Hematopoietic multipotent progenitor cell treated with erythropoietin and hydrocortisone succinate and interleukin-3 and kit ligand, for 4 days (in vitro differentiated cells): ENCODE results near the gene LMAN1L.
A peak's percentile ranks its signal among the peaks of the same experiment; 100 is the strongest.

Experiments
- DNase-seq: peaks from one replicate; pipeline ENCODE4 v3.0.0-alpha.2; 2015

Gene LMAN1L

GRCh38 chr15:74864296-74864695 is 51.7 kb downstream of the LMAN1L start:
- no peak for DNase-seq

DNA sequence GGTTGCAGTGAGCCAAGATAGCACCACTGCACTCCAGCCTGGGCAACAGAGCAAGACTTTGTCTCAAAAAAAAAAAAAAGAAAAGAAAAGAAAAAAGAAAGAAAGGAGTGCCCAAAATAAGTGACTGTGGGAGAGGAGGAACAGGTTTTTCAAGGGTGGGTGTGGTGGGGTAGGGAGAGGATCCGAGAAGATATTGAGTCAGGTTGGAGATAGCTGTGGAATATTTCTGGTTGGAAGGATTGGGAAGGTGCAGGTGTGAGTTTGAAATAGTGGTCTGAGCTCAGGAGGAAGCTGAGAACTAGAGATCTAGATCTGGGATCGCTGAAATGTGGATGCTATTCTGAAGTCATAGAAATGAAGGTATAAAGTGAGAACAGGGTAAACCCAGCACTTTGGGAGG is 52.7 kb downstream of the LMAN1L start:
- DNase-seq, result no peak

DNA sequence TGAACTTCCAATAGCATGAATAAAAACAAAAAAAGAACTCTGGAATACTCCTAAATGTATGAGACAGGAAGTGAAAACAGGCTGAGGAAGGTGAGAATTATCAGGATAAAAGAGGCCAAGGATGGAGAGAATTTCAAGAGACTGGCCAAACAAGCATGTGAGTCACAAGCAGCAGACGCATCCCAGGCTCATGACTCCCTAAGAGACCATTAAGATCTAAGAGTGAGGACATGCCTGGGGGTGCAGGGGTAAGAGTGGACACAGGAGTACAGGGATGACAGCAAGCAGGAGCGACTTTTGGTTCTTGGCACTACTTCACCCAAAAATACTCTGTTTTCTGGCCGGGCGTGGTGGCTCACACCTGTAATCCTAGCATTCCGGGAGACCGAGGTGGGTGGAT is 53.5 kb downstream of the LMAN1L start:
- DNase-seq, result no peak

GRCh38 chr15:74867466-74868038 is 54.9 kb downstream of the LMAN1L start:
- DNase-seq, result peak; percentile 76

DNA sequence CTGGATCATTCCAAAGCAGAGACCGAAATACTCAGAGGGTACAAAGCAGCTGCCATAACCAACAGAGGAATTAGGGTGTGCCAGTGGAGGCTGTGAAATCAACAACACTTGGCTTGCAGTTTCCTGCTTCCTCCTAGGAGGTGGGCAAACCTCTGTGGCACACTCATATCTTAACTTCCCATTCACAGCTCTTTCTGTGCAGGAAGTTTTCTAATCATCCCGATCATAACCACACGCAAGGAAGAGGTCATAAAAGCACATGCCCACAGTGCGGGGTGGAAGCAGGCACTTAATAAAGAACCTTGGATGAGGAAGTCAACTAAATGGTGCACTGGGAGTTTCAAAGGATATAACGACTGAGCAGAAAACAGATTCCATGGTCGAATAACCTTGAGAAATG is 55.4 kb downstream of the LMAN1L start:
- DNase-seq, result peak; percentile 94

DNA sequence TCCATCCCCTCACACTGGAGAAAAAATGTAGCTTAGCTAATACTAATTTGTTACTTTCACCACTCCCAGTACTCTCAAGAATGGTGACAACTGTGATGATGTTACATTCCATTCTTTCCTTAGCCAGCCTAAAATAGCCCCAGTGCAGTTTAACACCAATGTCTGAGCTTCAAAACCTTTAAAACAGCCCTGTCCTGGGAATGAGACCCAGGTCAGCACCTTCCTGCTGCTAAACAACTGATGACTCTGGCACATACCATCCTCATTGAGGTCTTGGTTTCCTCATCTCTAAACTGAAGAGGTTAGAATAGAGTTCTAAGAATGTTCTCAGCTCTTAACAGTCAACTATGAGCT is 56.7 kb downstream of the LMAN1L start:
- DNase-seq, result no peak

DNA sequence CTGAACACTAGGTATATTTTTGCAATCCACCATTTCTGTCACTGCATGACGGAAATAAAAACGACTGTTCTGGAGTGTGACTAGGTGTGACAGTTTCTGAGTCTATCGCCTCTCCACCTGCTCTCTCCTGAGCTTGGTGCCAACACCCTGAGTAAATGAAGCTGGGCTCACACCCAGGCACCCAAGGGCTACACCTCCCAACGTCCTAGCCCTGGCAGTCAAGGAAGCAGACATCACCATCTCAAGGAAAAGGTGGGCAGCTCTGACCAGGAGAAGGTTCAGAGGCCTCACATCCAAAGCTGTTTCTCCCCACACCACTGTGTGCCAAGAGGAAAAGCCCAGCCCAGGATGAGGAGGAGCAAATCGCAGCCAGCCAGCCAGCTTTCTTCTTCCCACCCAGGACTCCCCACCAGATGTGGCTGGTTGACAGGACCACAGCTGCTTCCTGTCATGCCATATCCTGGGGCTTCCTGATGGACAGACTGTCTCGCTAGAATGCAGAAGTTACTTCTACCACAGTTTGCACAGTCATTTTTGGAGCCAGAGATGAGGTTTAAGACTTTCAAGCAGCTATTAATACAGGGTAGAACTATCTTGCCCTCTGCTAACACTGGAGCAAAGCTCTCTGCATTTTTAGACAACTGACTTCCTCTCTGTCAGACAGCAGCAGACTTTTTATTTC is 57.2 kb downstream of the LMAN1L start:
- DNase-seq, result peak; percentile 98

GRCh38 chr15:74870436-74871215 is 58.0 kb downstream of the LMAN1L start:
- no peak for DNase-seq

DNA sequence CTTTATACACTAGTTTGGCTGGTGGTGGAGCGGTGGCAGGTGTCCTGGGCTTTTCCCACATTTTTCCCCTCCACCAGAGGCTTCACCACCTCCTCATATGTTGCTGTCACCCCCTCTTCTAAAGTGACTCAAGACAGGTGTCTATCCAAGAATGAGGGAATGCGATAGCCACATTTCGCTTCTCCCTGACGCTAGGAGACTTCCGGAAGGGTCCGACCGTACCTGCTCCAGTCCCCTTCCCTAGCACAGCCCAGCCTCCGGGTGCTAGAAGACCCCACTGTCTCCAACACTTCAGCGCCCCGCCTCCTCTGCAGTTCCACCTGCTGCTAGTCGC is 60.0 kb downstream of the LMAN1L start:
- DNase-seq, result no peak

DNA sequence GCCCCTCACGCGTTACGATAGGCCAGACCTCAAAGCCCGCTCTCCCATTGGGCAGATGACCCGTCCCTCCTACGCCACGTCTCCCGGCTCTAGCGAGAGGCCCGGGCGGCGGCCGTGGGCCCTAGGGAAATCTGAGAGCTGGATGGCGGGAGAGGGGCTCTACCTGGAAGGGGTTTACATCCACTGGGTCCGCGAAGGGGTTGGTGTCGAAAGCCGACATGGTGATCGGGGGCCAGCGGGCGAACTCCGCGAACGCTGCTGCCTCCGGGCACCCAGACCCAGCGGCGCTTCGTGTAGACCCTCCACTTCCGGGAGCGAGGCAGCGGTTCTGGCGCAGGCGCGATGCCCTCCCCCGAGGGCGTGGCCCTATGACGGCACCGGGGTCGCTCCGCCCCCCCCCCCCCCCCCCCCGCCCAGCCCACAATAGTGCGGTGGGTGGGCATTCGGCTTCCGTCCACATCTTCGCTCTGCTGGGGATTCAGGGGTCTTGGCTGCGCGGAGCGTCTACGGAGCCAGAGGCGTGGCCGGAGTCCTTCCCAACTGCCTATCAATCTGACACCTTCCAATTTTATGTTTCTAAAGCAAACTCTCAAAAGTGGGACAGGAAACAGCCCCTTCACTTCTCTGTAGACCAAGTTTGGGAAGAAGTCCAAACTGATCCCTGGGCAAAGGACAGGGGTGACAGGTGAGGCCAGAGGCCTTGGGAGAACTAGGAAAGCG is 60.6 kb downstream of the LMAN1L start, which contains the start of gene SCAMP2:
Gene SCAMP2, minus strand, starts transcription at position 330 of the 720 bp plus-strand sequence. Its CDS starts 110 bp downstream, at position 220.
- peak; percentile 99 for DNase-seq

- DNase-seq, result no peak
These were observed 61.3 kb downstream of the LMAN1L start for GRCh38 chr15:74873756-74874424.
